H7 (cell line): ENCODE results near the gene NHLH1. TPM values are rescaled to one million over a fixed set of nuclear protein-coding genes. Genes with fewer than 3 reads are reported as not detected.

Source experiments
- DNase-seq: peaks from one replicate; pipeline ENCODE4 v3.0.0; 2012
- H3K27me3 ChIP-seq: 2 replicates; pipeline ENCODE4 v1.6.0; 2011; ENCODE audit warnings: mild to moderate bottlenecking, low read length; ENCODE audit not compliant: control insufficient read depth, insufficient read depth
- H3K36me3 ChIP-seq: replicated peaks from 2 replicates; pipeline ENCODE4 v1.5.1; 2011; ENCODE audit warnings: low read length; ENCODE audit not compliant: control insufficient read depth, insufficient read depth
- H3K4me3 ChIP-seq: 2 replicates; pipeline ENCODE4 v1.5.1; 2011; ENCODE audit warnings: low read depth, mild to moderate bottlenecking, control low read depth, low read length, moderate library complexity; ENCODE audit not compliant: insufficient read depth
- total RNA-seq: library from RNA; depleted of rRNA; stranded (reverse); fragments of >200 nt; shearing (Covaris generic); gene quantifications from 2 replicates; pipeline ENCODE4 v1.2.3, GENCODE V29; 2014

NHLH1 gene
- total RNA-seq, 1 experiment from 2014 or later, result 0.21 TPM

- peak; percentile 39 for DNase-seq
- Histone ChIP-seq H3K27me3 (no peaks in the 10 kb centered on the region), H3K36me3 (no peaks in the 10 kb centered on the region; the same call in 1 of the 2 replicates), H3K4me3 (no peak overlapping the region)
Measured at GRCh38 chr1:160406131-160406968, 39.5 kb downstream of the NHLH1 start.

GRCh38 chr1:160407839-160408801 is 41.2 kb downstream of the NHLH1 start:
- peak; percentile 64 for DNase-seq
- H3K27me3 ChIP-seq, result no peaks in the 10 kb centered on the region
- H3K4me3 ChIP-seq, result no peak overlapping the region
- H3K36me3 ChIP-seq, result no peaks in the 10 kb centered on the region; the same call in 1 of the 2 replicates

GRCh38 chr1:160408864-160409263 is 42.0 kb downstream of the NHLH1 start:
- no peak overlapping the region for H3K4me3 ChIP-seq
- H3K27me3 ChIP-seq, result no peaks in the 10 kb centered on the region
- no peak for DNase-seq
- H3K36me3 ChIP-seq, result no peaks in the 10 kb centered on the region; the same call in 1 of the 2 replicates

GRCh38 chr1:160409486-160409885 is 42.6 kb downstream of the NHLH1 start:
- no peak overlapping the region for H3K4me3 ChIP-seq

GRCh38 chr1:160410406-160411005 is 43.6 kb downstream of the NHLH1 start:
- DNase-seq, result peak; percentile 85
- H3K4me3 ChIP-seq, result no peak overlapping the region
- no peaks in the 10 kb centered on the region for H3K27me3 ChIP-seq
- no peaks in the 10 kb centered on the region; the same call in 1 of the 2 replicates for H3K36me3 ChIP-seq

More at GRCh38 chr1:160409486-160409885, 42.6 kb downstream of the NHLH1 start:
- Histone ChIP-seq H3K36me3 (no peaks in the 10 kb centered on the region; the same call in 1 of the 2 replicates), H3K27me3 (no peaks in the 10 kb centered on the region)
- DNase-seq, result peak; percentile 39

GRCh38 chr1:160411271-160412027 is 44.6 kb downstream of the NHLH1 start:
- Histone ChIP-seq H3K4me3 (no peak overlapping the region), H3K36me3 (peaks cover 3% of the 10 kb centered on the region; the same call in 1 of the 2 replicates), H3K27me3 (no peaks in the 10 kb centered on the region)
- DNase-seq, result peak; percentile 48

GRCh38 chr1:160412028-160412362 is 45.1 kb downstream of the NHLH1 start:
- no peak for DNase-seq
- Histone ChIP-seq H3K4me3 (no peak overlapping the region), H3K27me3 (no peaks in the 10 kb centered on the region), H3K36me3 (peaks cover 5% of the 10 kb centered on the region; the same call in 1 of the 2 replicates)

GRCh38 chr1:160413716-160414115 is 46.8 kb downstream of the NHLH1 start:
- peak; percentile 22 for DNase-seq

GRCh38 chr1:160414881-160415280 is 48.0 kb downstream of the NHLH1 start:
- DNase-seq, result no peak
- H3K4me3 ChIP-seq, result no peak overlapping the region
- no peaks in the 10 kb centered on the region for H3K27me3 ChIP-seq
- peaks cover 17% of the 10 kb centered on the region for H3K36me3 ChIP-seq

More at GRCh38 chr1:160413716-160414115, 46.8 kb downstream of the NHLH1 start:
- Histone ChIP-seq H3K4me3 (no peak overlapping the region), H3K27me3 (no peaks in the 10 kb centered on the region), H3K36me3 (peaks cover 13% of the 10 kb centered on the region)

GRCh38 chr1:160415696-160416290 is 48.9 kb downstream of the NHLH1 start:
- peak; percentile 50 for DNase-seq
- Histone ChIP-seq H3K27me3 (no peaks in the 10 kb centered on the region), H3K36me3 (peaks cover 22% of the 10 kb centered on the region)

GRCh38 chr1:160416369-160416768 is 49.5 kb downstream of the NHLH1 start:
- DNase-seq, result peak; percentile 88
- no peaks in the 10 kb centered on the region for H3K27me3 ChIP-seq
- H3K4me3 ChIP-seq, result no peak overlapping the region
- peaks cover 28% of the 10 kb centered on the region for H3K36me3 ChIP-seq

More at GRCh38 chr1:160415696-160416290, 48.9 kb downstream of the NHLH1 start:
- H3K4me3 ChIP-seq, result no peak overlapping the region

- peaks cover 35% of the 10 kb centered on the region for H3K36me3 ChIP-seq
- H3K4me3 ChIP-seq, result no peak overlapping the region
- H3K27me3 ChIP-seq, result no peaks in the 10 kb centered on the region
- no peak for DNase-seq
Measured at GRCh38 chr1:160418483-160418882, 51.6 kb downstream of the NHLH1 start.

GRCh38 chr1:160419150-160419837 is 52.4 kb downstream of the NHLH1 start:
- no peak overlapping the region for H3K4me3 ChIP-seq

More at GRCh38 chr1:160419150-160419837, 52.4 kb downstream of the NHLH1 start:
- DNase-seq, result no peak
- Histone ChIP-seq H3K27me3 (no peaks in the 10 kb centered on the region), H3K36me3 (peaks cover 42% of the 10 kb centered on the region)
